Measurements from ENCODE around the gene ZBTB8A. TPM values are rescaled to one million over a fixed set of nuclear protein-coding genes. Genes with fewer than 3 reads are reported as not detected.

Gene ZBTB8A
- total RNA-seq, 2 experiments from 2014 or later = 0.16 TPM; not detected in 1

DNA sequence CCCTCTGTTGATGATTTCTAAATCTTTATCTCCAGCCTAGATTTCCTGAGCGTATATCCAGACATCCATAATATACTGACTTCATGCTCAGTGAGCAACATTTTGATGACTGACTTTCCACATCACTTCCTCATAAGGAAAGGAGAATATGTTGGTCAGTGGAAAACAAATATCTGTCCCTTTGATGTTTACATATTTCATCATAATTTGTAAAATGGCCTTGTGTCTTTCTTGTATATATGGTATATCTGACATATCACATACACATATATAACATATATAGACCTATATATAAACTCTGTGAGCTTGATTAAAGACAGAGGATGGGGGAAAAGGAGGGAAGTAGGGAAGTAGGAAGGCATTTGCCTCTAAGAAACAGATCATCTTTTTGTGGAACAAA is 18.6 kb downstream of the ZBTB8A start:
- no peak for DNase-seq
- intact Hi-C loops (cut with micrococcal nuclease) = no loop called here
- Mint-ChIP-seq H3K4me3 (no peak overlapping the region), H3K27ac (no peak overlapping the region), H3K4me1 (ENCODE audit: low read depth) (no peaks in the 10 kb centered on the region), H3K9me3 (no peaks in the 10 kb centered on the region), H3K36me3 (ENCODE audit: low read depth) (no peaks in the 10 kb centered on the region), H3K27me3 (no peaks in the 10 kb centered on the region)
- POLR2A ChIA-PET = no interaction called here
- CTCF ChIA-PET = no interaction called here
- ATAC-seq = no peak
- TF ChIP-seq, protein P1, sequence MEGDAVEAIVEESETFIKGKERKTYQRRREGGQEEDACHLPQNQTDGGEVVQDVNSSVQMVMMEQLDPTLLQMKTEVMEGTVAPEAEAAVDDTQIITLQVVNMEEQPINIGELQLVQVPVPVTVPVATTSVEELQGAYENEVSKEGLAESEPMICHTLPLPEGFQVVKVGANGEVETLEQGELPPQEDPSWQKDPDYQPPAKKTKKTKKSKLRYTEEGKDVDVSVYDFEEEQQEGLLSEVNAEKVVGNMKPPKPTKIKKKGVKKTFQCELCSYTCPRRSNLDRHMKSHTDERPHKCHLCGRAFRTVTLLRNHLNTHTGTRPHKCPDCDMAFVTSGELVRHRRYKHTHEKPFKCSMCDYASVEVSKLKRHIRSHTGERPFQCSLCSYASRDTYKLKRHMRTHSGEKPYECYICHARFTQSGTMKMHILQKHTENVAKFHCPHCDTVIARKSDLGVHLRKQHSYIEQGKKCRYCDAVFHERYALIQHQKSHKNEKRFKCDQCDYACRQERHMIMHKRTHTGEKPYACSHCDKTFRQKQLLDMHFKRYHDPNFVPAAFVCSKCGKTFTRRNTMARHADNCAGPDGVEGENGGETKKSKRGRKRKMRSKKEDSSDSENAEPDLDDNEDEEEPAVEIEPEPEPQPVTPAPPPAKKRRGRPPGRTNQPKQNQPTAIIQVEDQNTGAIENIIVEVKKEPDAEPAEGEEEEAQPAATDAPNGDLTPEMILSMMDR (IDR thresholded peaks at IDR 0.05) = no peak

DNA sequence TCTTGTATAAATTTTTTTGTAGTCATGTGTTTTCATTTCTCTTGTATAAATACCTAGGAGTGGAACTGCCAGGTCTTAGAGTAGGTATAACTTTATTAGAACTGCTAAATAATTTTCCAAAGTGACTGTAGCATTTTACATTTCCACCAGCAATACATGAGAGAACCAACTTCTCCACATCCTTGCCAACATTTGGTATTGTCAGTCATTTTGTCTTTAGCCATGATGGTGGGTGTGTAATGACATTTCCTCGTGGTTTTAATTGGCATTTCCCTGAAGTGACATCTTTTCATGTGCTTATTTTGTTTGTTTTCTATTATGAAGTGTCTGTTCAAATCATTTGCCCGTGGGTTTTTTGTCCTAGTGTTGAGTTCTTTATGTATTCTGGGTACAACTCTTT is 29.7 kb downstream of the ZBTB8A start:
- no peak for ATAC-seq
- Mint-ChIP-seq H3K36me3 (ENCODE audit: low read depth) (no peaks in the 10 kb centered on the region), H3K27me3 (peaks cover 4% of the 10 kb centered on the region), H3K4me1 (ENCODE audit: low read depth) (no peaks in the 10 kb centered on the region), H3K9me3 (no peaks in the 10 kb centered on the region), H3K27ac (no peak overlapping the region), H3K4me3 (no peak overlapping the region)
- intact Hi-C loops (cut with micrococcal nuclease) = no loop called here
- TF ChIP-seq, protein P1 (IDR thresholded peaks at IDR 0.05) = no peak
- ChIA-PET CTCF (interaction anchor here (1.4 kb wide), 1 partner anchor 49 kb away, joined by 3 read pairs; no protein-coding TSS in a partner anchor), POLR2A (no interaction called here)
- no peak for DNase-seq

DNA sequence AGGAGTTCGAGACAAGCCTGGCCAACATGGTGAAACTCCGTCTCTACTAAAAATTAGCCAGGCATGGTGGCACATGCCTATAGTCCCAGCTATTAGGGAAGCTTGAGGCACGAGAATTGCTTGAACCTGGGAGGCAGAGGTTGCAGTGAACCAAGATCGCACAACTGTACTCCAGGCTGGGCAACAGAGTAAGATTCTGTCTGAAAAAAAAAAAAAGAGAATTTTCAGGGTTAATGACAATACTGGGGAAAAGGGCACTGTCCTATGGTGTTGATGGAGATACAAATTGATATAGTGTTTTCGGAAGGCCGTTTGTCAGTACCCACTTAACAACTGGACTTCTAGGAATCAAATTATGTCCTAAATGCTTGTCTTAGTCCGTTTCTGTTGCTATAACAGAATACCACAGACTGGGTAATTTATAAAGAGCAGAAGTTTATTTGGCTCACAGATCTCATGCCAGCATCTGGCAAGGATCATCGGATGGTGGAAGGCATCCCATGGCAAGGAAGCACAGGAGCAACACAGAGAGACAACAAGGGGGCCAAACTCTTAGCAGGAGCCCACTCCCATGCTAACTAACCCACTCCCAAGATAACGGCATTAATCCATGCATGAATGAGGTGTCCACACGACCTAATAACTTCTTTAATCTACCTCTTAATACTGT is 41.3 kb downstream of the ZBTB8A start:
- no peak for DNase-seq
- no peaks in the 10 kb centered on the region for H3K4me1 Mint-ChIP-seq (ENCODE audit: low read depth)
- ChIA-PET CTCF (no interaction called here), POLR2A (no interaction called here)
- H3K9me3 Mint-ChIP-seq = no peaks in the 10 kb centered on the region
- TF ChIP-seq, protein P1 (IDR thresholded peaks at IDR 0.05) = no peak
- H3K27ac Mint-ChIP-seq = no peak overlapping the region
- peak; percentile 51 for ATAC-seq
- H3K27me3 Mint-ChIP-seq = peaks cover 1% of the 10 kb centered on the region
- intact Hi-C loops (cut with micrococcal nuclease) = no loop called here
- H3K36me3 Mint-ChIP-seq (ENCODE audit: low read depth) = no peaks in the 10 kb centered on the region
- no peak overlapping the region for H3K4me3 Mint-ChIP-seq

DNA sequence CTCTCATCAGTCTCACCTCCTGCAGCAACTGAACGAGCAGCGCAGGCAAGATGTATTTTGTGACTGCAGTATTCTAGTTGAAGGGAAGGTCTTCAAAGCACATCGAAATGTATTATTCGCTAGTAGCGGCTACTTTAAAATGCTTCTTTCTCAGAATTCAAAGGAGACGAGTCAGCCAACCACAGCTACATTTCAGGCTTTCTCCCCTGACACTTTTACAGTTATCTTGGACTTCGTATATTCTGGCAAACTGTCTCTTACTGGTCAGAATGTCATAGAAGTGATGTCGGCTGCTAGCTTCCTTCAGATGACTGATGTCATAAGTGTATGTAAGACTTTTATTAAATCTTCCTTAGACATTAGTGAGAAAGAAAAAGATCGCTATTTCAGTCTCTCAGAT is 53.7 kb downstream of the ZBTB8A start:
- H3K27me3 Mint-ChIP-seq = no peaks in the 10 kb centered on the region
- CTCF ChIA-PET = no interaction called here
- intact Hi-C loops (cut with micrococcal nuclease) = no loop called here
- no peak overlapping the region for H3K4me3 Mint-ChIP-seq
- no peaks in the 10 kb centered on the region for H3K9me3 Mint-ChIP-seq
- no peaks in the 10 kb centered on the region for H3K36me3 Mint-ChIP-seq (ENCODE audit: low read depth)
- ATAC-seq = no peak
- TF ChIP-seq, protein P1 (IDR thresholded peaks at IDR 0.05) = no peak
- no peaks in the 10 kb centered on the region for H3K4me1 Mint-ChIP-seq (ENCODE audit: low read depth)
- POLR2A ChIA-PET = interaction anchor here (0.7 kb wide), 1 partner anchor 115 kb away, joined by 3 read pairs; no protein-coding TSS in a partner anchor
- DNase-seq = no peak
- H3K27ac Mint-ChIP-seq = no peak overlapping the region

DNA sequence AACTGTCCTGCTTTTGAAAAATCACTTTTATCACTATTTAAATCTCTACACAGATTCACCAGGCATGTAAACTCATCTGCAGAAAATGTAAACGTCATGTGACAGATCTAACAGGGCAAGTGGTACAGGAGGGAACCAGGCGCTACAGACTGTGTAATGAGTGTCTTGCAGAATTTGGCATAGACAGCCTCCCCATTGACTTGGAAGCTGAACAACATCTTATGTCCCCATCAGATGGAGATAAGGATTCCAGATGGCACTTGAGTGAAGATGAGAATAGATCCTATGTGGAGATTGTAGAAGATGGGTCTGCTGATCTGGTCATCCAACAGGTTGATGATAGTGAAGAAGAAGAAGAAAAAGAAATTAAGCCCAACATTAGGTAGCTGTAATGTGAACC is 60.8 kb downstream of the ZBTB8A start:
- ATAC-seq = no peak
- intact Hi-C loops (cut with micrococcal nuclease) = no loop called here
- H3K36me3 Mint-ChIP-seq (ENCODE audit: low read depth) = no peaks in the 10 kb centered on the region
- no peak overlapping the region for H3K27ac Mint-ChIP-seq
- DNase-seq = no peak
- H3K4me1 Mint-ChIP-seq (ENCODE audit: low read depth) = no peaks in the 10 kb centered on the region
- no peaks in the 10 kb centered on the region for H3K9me3 Mint-ChIP-seq
- TF ChIP-seq, protein P1 (IDR thresholded peaks at IDR 0.05) = no peak
- CTCF ChIA-PET = interaction anchor here (1.1 kb wide), 2 partner anchors 80 to 112 kb away, joined by 4 to 5 read pairs; no protein-coding TSS in a partner anchor
- POLR2A ChIA-PET = interaction anchor here (1.4 kb wide), 1 partner anchor 19 kb away, joined by 3 read pairs; no protein-coding TSS in a partner anchor
- no peak overlapping the region for H3K4me3 Mint-ChIP-seq
- no peaks in the 10 kb centered on the region for H3K27me3 Mint-ChIP-seq

All from activated CD8-positive, alpha-beta T cell treated with anti-CD3 and anti-CD28 coated beads for 36 hours (primary cell).